ENCODE results near the gene MAST4. TPM values are rescaled to one million over a fixed set of nuclear protein-coding genes. Genes with fewer than 3 reads are reported as not detected.

MAST4 gene
- total RNA-seq, 4 donors from 2014 or later: 19.5 to 44.1 (median 24.1) TPM

GRCh38 chr5:66976108-66976507, 379.9 kb downstream of the MAST4 start:
- Histone ChIP-seq H3K9me3 (no peaks in the 10 kb centered on the region), H3K36me3 (no peaks in the 10 kb centered on the region), H3K4me3 (no peak overlapping the region), H3K27ac (no peak overlapping the region), H3K27me3 (no peaks in the 10 kb centered on the region), H3K4me1 (peaks cover 0 to 4% (median 0%) of the 10 kb centered on the region in 4 donors)
- TF ChIP-seq, protein P1, sequence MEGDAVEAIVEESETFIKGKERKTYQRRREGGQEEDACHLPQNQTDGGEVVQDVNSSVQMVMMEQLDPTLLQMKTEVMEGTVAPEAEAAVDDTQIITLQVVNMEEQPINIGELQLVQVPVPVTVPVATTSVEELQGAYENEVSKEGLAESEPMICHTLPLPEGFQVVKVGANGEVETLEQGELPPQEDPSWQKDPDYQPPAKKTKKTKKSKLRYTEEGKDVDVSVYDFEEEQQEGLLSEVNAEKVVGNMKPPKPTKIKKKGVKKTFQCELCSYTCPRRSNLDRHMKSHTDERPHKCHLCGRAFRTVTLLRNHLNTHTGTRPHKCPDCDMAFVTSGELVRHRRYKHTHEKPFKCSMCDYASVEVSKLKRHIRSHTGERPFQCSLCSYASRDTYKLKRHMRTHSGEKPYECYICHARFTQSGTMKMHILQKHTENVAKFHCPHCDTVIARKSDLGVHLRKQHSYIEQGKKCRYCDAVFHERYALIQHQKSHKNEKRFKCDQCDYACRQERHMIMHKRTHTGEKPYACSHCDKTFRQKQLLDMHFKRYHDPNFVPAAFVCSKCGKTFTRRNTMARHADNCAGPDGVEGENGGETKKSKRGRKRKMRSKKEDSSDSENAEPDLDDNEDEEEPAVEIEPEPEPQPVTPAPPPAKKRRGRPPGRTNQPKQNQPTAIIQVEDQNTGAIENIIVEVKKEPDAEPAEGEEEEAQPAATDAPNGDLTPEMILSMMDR (IDR thresholded peaks at IDR 0.05): no peak
- TF ChIP-seq EP300 (IDR thresholded peaks at IDR 0.05) (no peak), POLR2A (IDR thresholded peaks at IDR 0.05) (no peak)
- DNase-seq (ENCODE audit: low spot score in 2 of 2): no peak
- WGBS, 2 donors: 93 to 95% methylated on average over 4 of the region's 4 CpGs

DNA sequence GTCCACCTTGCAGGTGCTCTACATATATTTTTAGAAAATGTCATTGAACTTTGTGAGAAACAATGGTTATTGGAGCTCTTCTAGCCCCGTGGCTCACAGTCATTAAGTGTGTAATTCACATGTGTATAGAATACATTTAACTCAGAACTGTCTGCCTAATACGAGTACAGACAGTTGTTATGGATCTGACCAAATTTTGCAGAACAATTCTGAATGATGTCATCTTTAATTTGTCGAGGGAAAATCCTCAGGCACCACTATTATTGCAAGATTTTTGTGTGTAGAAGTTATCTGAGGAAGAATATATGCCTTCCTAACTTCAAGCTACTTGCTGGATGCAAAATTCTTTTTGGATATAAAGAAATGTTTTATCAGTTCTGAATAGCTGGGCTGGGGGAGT, 383.5 kb downstream of the MAST4 start:
- 64 to 75% methylated on average over 3 of the region's 3 CpGs for WGBS, 2 donors
- H3K36me3 ChIP-seq: no peaks in the 10 kb centered on the region
- TF ChIP-seq EP300 (IDR thresholded peaks at IDR 0.05) (no peak), POLR2A (IDR thresholded peaks at IDR 0.05) (no peak)
- TF ChIP-seq, protein P1 (IDR thresholded peaks at IDR 0.05): no peak
- H3K9me3 ChIP-seq: no peaks in the 10 kb centered on the region
- DNase-seq (ENCODE audit: low spot score in 2 of 2): no peak
- H3K27me3 ChIP-seq: no peaks in the 10 kb centered on the region
- H3K27ac ChIP-seq: no peak overlapping the region
- H3K4me1 ChIP-seq: peaks cover 0 to 19% (median 0%) of the 10 kb centered on the region in 4 donors
- H3K4me3 ChIP-seq: no peak overlapping the region

DNA sequence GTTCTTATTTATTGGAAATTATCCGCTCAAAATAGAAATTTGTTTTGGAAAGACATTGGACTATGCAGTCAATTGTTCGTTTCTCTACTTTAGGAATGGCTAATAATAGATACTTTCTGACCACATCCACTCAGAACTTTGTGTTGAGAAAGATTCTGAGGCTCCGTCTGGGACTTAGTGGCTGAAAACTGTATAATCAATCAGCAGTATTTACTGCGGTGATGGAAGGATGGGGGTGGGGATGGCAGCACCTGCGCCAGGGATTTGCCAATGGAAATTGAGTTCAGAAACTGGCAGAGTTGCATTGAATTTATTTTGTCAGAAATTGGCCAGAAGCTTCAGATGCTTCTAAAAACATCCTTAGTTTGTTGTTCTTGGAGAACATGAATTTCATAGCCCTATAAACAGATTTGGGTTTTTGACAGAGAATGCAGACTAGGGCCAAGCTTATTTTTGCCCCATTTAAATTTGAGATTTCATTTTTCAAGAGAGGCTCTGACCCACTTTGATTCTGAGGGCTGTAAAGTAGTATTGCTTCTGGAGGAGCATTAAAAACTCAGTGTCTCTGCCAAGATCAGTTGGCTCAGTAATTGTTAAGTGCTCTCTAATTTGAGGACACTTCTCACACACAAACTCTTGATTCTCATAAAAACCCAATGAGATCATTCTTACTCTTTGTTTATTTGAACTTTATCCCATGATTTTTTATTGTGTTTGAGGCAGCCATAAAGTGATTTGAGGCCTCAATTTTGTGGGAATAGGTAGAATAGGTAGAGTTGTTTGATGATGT, 385.3 kb downstream of the MAST4 start:
- DNase-seq (ENCODE audit: low spot score in 2 of 2): no peak
- H3K36me3 ChIP-seq: no peaks in the 10 kb centered on the region
- H3K9me3 ChIP-seq: no peaks in the 10 kb centered on the region
- H3K27ac ChIP-seq: peak overlapping the region in 3 of 4 donors; percentile 6 to 56 (median 50)
- no peaks in the 10 kb centered on the region for H3K27me3 ChIP-seq
- WGBS, 2 donors: 37 to 53% methylated on average over 5 of the region's 5 CpGs
- H3K4me3 ChIP-seq: no peak overlapping the region
- TF ChIP-seq POLR2A (IDR thresholded peaks at IDR 0.05) (no peak), EP300 (IDR thresholded peaks at IDR 0.05) (no peak)
- TF ChIP-seq, protein P1 (IDR thresholded peaks at IDR 0.05): no peak
- H3K4me1 ChIP-seq: peaks cover 0 to 29% (median 0%) of the 10 kb centered on the region in 4 donors

DNA sequence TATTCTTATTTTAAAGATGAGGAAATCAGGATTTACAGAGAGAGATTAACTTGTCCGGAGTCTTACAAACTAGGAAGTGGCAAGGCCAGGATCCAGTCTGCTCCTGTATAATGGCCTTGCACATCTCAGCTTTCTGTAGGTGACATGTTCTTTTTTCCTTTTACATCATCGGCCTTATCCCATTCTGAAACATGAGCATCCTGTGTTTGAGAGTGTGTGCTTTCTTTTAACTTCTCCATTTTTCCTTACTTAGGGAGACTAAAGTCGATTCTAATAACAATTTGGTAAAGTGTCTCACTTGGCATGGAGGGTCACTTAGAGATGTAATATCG, 385.8 kb downstream of the MAST4 start:
- H3K27ac ChIP-seq: peak overlapping the region; percentile 6 to 56 (median 42)
- no peaks in the 10 kb centered on the region for H3K27me3 ChIP-seq
- no peak overlapping the region for H3K4me3 ChIP-seq
- no peak for DNase-seq (ENCODE audit: low spot score in 2 of 2)
- 82 to 87% methylated on average over 4 of the region's 4 CpGs for WGBS, 2 donors
- H3K9me3 ChIP-seq: no peaks in the 10 kb centered on the region
- TF ChIP-seq EP300 (IDR thresholded peaks at IDR 0.05) (no peak), POLR2A (IDR thresholded peaks at IDR 0.05) (no peak)
- TF ChIP-seq, protein P1 (IDR thresholded peaks at IDR 0.05): no peak
- no peaks in the 10 kb centered on the region for H3K36me3 ChIP-seq
- peaks cover 0 to 29% (median 0%) of the 10 kb centered on the region in 4 donors for H3K4me1 ChIP-seq

DNA sequence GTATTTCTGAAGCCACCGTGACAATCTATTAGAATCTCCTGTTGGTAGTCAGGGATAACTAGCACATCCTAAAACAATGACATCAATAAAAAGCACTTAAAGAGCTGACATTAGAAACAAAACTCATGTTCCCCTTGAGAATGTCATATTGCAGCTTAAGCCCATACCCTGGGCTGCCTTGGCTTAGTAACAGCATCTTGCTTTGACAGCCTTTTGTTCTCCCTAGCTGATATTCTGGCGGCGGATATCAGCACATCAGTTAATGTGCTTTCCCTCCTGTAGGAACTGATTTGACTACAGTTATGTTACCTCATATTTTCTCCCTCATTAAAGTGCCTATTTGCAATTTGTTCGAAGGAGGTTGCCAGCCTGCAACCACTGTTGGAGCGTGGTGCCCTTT, 386.3 kb downstream of the MAST4 start:
- DNase-seq (ENCODE audit: low spot score in 2 of 2): no peak
- 73 to 82% methylated on average over 5 of the region's 5 CpGs for WGBS, 2 donors

More for the DNA sequence above, 386.3 kb downstream of the MAST4 start:
- Histone ChIP-seq H3K27me3 (no peaks in the 10 kb centered on the region), H3K9me3 (no peaks in the 10 kb centered on the region), H3K36me3 (no peaks in the 10 kb centered on the region), H3K4me1 (peaks cover 0 to 29% (median 0%) of the 10 kb centered on the region in 4 donors), H3K4me3 (no peak overlapping the region), H3K27ac (peak overlapping the region in 2 of 4 donors; percentile 35 to 56)
- no peak for TF ChIP-seq POLR2A (IDR thresholded peaks at IDR 0.05)
- TF ChIP-seq, protein P1 (IDR thresholded peaks at IDR 0.05): no peak
- no peak for TF ChIP-seq EP300 (IDR thresholded peaks at IDR 0.05)

Data from tibial nerve (tissue), 4 donors.